ENCODE data around the gene YLPM1. TPM values are rescaled to one million over a fixed set of nuclear protein-coding genes. Genes with fewer than 3 reads are reported as not detected.

The YLPM1 gene
- total and polyA plus RNA-seq, 10 of the 15 experiments (the other 5 are each of a cell fraction or from before 2014, with no cell fraction given): 11.1 to 48.2 (median 18.0) TPM

DNA sequence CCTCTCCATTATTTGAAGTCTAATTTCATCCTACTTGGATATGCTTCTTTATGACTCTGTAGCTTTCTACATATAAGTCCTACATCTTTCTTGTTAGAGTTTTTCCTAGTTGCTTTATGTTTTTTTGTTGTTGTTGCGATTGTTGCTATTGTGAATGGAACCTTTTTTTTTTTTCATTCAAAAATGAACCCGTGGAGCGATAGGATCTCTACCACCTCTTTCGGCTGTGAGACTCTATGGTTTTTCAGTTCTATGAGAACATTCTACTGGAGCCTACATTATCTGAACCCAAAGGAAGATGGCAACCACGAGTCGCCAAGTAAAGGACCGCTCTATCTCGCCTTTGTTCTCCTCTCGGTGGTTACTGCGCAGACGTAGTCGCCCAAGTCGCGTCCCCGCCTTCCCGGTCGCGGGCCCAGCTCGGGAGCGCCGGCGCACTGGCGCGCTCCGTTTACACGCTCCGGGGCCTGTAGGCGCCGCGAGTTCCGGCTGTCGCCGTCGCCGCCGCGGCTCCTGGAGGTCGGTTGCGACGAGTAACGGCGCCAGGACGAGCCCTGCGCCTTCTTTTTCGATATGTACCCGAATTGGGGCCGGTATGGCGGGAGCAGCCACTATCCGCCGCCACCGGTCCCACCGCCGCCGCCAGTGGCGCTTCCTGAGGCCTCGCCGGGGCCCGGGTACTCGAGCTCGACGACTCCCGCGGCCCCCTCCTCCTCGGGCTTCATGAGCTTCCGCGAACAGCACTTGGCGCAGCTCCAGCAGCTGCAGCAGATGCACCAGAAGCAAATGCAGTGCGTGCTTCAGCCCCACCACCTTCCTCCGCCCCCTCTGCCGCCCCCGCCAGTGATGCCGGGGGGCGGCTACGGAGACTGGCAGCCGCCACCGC lies at the start of gene YLPM1 (continued):
- TF ChIP-seq, protein P1, sequence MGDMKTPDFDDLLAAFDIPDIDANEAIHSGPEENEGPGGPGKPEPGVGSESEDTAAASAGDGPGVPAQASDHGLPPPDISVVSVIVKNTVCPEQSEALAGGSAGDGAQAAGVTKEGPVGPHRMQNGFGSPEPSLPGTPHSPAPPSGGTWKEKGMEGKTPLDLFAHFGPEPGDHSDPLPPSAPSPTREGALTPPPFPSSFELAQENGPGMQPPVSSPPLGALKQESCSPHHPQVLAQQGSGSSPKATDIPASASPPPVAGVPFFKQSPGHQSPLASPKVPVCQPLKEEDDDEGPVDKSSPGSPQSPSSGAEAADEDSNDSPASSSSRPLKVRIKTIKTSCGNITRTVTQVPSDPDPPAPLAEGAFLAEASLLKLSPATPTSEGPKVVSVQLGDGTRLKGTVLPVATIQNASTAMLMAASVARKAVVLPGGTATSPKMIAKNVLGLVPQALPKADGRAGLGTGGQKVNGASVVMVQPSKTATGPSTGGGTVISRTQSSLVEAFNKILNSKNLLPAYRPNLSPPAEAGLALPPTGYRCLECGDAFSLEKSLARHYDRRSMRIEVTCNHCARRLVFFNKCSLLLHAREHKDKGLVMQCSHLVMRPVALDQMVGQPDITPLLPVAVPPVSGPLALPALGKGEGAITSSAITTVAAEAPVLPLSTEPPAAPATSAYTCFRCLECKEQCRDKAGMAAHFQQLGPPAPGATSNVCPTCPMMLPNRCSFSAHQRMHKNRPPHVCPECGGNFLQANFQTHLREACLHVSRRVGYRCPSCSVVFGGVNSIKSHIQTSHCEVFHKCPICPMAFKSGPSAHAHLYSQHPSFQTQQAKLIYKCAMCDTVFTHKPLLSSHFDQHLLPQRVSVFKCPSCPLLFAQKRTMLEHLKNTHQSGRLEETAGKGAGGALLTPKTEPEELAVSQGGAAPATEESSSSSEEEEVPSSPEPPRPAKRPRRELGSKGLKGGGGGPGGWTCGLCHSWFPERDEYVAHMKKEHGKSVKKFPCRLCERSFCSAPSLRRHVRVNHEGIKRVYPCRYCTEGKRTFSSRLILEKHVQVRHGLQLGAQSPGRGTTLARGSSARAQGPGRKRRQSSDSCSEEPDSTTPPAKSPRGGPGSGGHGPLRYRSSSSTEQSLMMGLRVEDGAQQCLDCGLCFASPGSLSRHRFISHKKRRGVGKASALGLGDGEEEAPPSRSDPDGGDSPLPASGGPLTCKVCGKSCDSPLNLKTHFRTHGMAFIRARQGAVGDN (IDR thresholded peaks at IDR 0.05): peak; percentile 48
- TF ChIP-seq BHLHE40 (IDR thresholded peaks at IDR 0.05; ENCODE audit: borderline replicate concordance in 1 of 2, low read depth in 2 of 2, low read length in 1 of 2): peak in 1 of 2 experiments; percentile 41; a peak in 2 of 4 replicates
- TF ChIP-seq DPF2 (IDR thresholded peaks at IDR 0.05): peak; percentile 75
- TF ChIP-seq BCL11A (IDR thresholded peaks at IDR 0.05; ENCODE audit: low read depth, low read length): no peak
- TF ChIP-seq FOS (IDR thresholded peaks at IDR 0.05; ENCODE audit: borderline replicate concordance, extremely low read depth, insufficient read length): no peak
- no peak for TF ChIP-seq TBL1XR1 (IDR thresholded peaks at IDR 0.05; ENCODE audit: low read depth, low read length)
- TF ChIP-seq WRNIP1 (IDR thresholded peaks at IDR 0.05; ENCODE audit: borderline replicate concordance, low read depth, low read length): no peak
- TF ChIP-seq NR2C2 (IDR thresholded peaks at IDR 0.05; ENCODE audit: borderline replicate concordance, control insufficient read depth, insufficient read length, low read depth): no peak
- TF ChIP-seq, protein P2, sequence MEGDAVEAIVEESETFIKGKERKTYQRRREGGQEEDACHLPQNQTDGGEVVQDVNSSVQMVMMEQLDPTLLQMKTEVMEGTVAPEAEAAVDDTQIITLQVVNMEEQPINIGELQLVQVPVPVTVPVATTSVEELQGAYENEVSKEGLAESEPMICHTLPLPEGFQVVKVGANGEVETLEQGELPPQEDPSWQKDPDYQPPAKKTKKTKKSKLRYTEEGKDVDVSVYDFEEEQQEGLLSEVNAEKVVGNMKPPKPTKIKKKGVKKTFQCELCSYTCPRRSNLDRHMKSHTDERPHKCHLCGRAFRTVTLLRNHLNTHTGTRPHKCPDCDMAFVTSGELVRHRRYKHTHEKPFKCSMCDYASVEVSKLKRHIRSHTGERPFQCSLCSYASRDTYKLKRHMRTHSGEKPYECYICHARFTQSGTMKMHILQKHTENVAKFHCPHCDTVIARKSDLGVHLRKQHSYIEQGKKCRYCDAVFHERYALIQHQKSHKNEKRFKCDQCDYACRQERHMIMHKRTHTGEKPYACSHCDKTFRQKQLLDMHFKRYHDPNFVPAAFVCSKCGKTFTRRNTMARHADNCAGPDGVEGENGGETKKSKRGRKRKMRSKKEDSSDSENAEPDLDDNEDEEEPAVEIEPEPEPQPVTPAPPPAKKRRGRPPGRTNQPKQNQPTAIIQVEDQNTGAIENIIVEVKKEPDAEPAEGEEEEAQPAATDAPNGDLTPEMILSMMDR (IDR thresholded peaks at IDR 0.05 in 2 of 3, conservative IDR thresholded peaks at IDR 0.05 in 1 of 3; ENCODE audit: control insufficient read depth in 2 of 3, extremely low read depth in 1 of 3, insufficient read depth in 1 of 3, low read depth in 3 of 3, low read length in 3 of 3): peak; percentile 38 to 80 (median 54); a peak in 5 of 6 replicates
- TF ChIP-seq PML (IDR thresholded peaks at IDR 0.05; ENCODE audit: low read length): peak; percentile 55; the same call in 1 of the 2 replicates
- no peak for TF ChIP-seq SMAD5 (IDR thresholded peaks at IDR 0.05; ENCODE audit: low read depth)
- TF ChIP-seq FOXK2 (IDR thresholded peaks at IDR 0.05): no peak; the same call in 1 of the 2 replicates
- TF ChIP-seq SIX5 (IDR thresholded peaks at IDR 0.05; ENCODE audit: low read depth, low read length, severe bottlenecking): no peak
- TF ChIP-seq, protein P3, sequence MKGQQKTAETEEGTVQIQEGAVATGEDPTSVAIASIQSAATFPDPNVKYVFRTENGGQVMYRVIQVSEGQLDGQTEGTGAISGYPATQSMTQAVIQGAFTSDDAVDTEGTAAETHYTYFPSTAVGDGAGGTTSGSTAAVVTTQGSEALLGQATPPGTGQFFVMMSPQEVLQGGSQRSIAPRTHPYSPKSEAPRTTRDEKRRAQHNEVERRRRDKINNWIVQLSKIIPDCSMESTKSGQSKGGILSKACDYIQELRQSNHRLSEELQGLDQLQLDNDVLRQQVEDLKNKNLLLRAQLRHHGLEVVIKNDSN (IDR thresholded peaks at IDR 0.05; ENCODE audit: borderline replicate concordance, extremely low read length, insufficient read depth, low read depth, low read length): no peak
- peak; percentile 84 for TF ChIP-seq BACH1 (IDR thresholded peaks at IDR 0.05; ENCODE audit: borderline replicate concordance)
- no peak for TF ChIP-seq SREBF1 (IDR thresholded peaks at IDR 0.05; ENCODE audit: low read length)
- no peak for TF ChIP-seq ESRRA (IDR thresholded peaks at IDR 0.05; ENCODE audit: low read length)
- TF ChIP-seq, protein P4, sequence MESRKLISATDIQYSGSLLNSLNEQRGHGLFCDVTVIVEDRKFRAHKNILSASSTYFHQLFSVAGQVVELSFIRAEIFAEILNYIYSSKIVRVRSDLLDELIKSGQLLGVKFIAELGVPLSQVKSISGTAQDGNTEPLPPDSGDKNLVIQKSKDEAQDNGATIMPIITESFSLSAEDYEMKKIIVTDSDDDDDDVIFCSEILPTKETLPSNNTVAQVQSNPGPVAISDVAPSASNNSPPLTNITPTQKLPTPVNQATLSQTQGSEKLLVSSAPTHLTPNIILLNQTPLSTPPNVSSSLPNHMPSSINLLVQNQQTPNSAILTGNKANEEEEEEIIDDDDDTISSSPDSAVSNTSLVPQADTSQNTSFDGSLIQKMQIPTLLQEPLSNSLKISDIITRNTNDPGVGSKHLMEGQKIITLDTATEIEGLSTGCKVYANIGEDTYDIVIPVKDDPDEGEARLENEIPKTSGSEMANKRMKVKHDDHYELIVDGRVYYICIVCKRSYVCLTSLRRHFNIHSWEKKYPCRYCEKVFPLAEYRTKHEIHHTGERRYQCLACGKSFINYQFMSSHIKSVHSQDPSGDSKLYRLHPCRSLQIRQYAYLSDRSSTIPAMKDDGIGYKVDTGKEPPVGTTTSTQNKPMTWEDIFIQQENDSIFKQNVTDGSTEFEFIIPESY (IDR thresholded peaks at IDR 0.05): no peak
- TF ChIP-seq YY1 (IDR thresholded peaks at IDR 0.05; ENCODE audit: low read depth, low read length): peak; percentile 81
- TF ChIP-seq ASH2L (IDR thresholded peaks at IDR 0.05; ENCODE audit: borderline replicate concordance, low read depth): peak; percentile 47; the same call in 1 of the 2 replicates
- peak; percentile 97 for TF ChIP-seq ZNF384 (IDR thresholded peaks at IDR 0.05; ENCODE audit: borderline replicate concordance, low read depth, low read length)
